ENCODE data around the gene OTULIN.

The OTULIN gene

GRCh38 chr5:14724633-14725032, 60.1 kb downstream of the OTULIN start:
- Histone ChIP-seq H3K4me3 (ENCODE audit: low read length) (no peak overlapping the region), H3K9me3 (ENCODE audit: control insufficient read depth, insufficient read depth, low read length) (no peaks in the 10 kb centered on the region), H3K9me2 (replicated peaks; ENCODE audit: control insufficient read depth, low read length) (no peaks in the 10 kb centered on the region), H3K27ac (ENCODE audit: low read depth, low read length) (no peak overlapping the region), H3K4me1 (ENCODE audit: control insufficient read depth, low read length) (peaks cover 3% of the 10 kb centered on the region; the same call in 1 of the 2 replicates), H4K20me1 (ENCODE audit: control insufficient read depth, insufficient read depth, low read depth, low read length) (no peaks in the 10 kb centered on the region), H3K79me2 (ENCODE audit: control insufficient read depth, low read length) (no peaks in the 10 kb centered on the region), H3F3A (ENCODE audit: control insufficient read depth, insufficient read depth) (no peaks in the 10 kb centered on the region), H3K27me3 (ENCODE audit: control insufficient read depth, low read length) (no peaks in the 10 kb centered on the region), H3K4me2 (ENCODE audit: low read length) (no peak overlapping the region), H3K36me3 (ENCODE audit: control insufficient read depth, low read length) (peaks cover 15% of the 10 kb centered on the region; the same call in 1 of the 2 replicates)
- TF ChIP-seq EZH2phosphoT487 (IDR thresholded peaks at IDR 0.05; ENCODE audit: borderline replicate concordance, low read length) (no peak), CTCF (IDR thresholded peaks at IDR 0.05; ENCODE audit: low read depth, low read length, poor library complexity, severe bottlenecking) (no peak)

GRCh38 chr5:14726066-14726838, 61.7 kb downstream of the OTULIN start:
- TF ChIP-seq CTCF (IDR thresholded peaks at IDR 0.05; ENCODE audit: low read depth, low read length, poor library complexity, severe bottlenecking) (no peak), EZH2phosphoT487 (IDR thresholded peaks at IDR 0.05; ENCODE audit: borderline replicate concordance, low read length) (no peak)
- peaks cover 12% of the 10 kb centered on the region; the same call in 1 of the 2 replicates for H3K36me3 ChIP-seq (ENCODE audit: control insufficient read depth, low read length)
- peaks cover 3% of the 10 kb centered on the region; the same call in 1 of the 2 replicates for H3K4me1 ChIP-seq (ENCODE audit: control insufficient read depth, low read length)
- no peaks in the 10 kb centered on the region for H3F3A ChIP-seq (ENCODE audit: control insufficient read depth, insufficient read depth)
- H3K79me2 ChIP-seq (ENCODE audit: control insufficient read depth, low read length) = no peaks in the 10 kb centered on the region
- no peak overlapping the region for H3K4me3 ChIP-seq (ENCODE audit: low read length)
- H4K20me1 ChIP-seq (ENCODE audit: control insufficient read depth, insufficient read depth, low read depth, low read length) = no peaks in the 10 kb centered on the region
- no peak overlapping the region for H3K4me2 ChIP-seq (ENCODE audit: low read length)
- H3K27me3 ChIP-seq (ENCODE audit: control insufficient read depth, low read length) = no peaks in the 10 kb centered on the region
- no peaks in the 10 kb centered on the region for H3K9me3 ChIP-seq (ENCODE audit: control insufficient read depth, insufficient read depth, low read length)
- no peaks in the 10 kb centered on the region for H3K9me2 ChIP-seq (replicated peaks; ENCODE audit: control insufficient read depth, low read length)
- H3K27ac ChIP-seq (ENCODE audit: low read depth, low read length) = no peak overlapping the region

GRCh38 chr5:14727428-14727865, 62.9 kb downstream of the OTULIN start:
- peaks cover 3% of the 10 kb centered on the region; the same call in 1 of the 2 replicates for H3K4me1 ChIP-seq (ENCODE audit: control insufficient read depth, low read length)
- H3F3A ChIP-seq (ENCODE audit: control insufficient read depth, insufficient read depth) = no peaks in the 10 kb centered on the region
- no peaks in the 10 kb centered on the region for H3K9me3 ChIP-seq (ENCODE audit: control insufficient read depth, insufficient read depth, low read length)
- H3K36me3 ChIP-seq (ENCODE audit: control insufficient read depth, low read length) = peaks cover 12% of the 10 kb centered on the region; the same call in 1 of the 2 replicates
- no peak overlapping the region for H3K4me3 ChIP-seq (ENCODE audit: low read length)
- no peak for TF ChIP-seq EZH2phosphoT487 (IDR thresholded peaks at IDR 0.05; ENCODE audit: borderline replicate concordance, low read length)
- peak; percentile 97 for TF ChIP-seq CTCF (IDR thresholded peaks at IDR 0.05; ENCODE audit: low read depth, low read length, poor library complexity, severe bottlenecking)
- H3K27ac ChIP-seq (ENCODE audit: low read depth, low read length) = no peak overlapping the region
- H3K27me3 ChIP-seq (ENCODE audit: control insufficient read depth, low read length) = no peaks in the 10 kb centered on the region
- no peaks in the 10 kb centered on the region for H3K9me2 ChIP-seq (replicated peaks; ENCODE audit: control insufficient read depth, low read length)
- no peaks in the 10 kb centered on the region for H4K20me1 ChIP-seq (ENCODE audit: control insufficient read depth, insufficient read depth, low read depth, low read length)
- no peaks in the 10 kb centered on the region for H3K79me2 ChIP-seq (ENCODE audit: control insufficient read depth, low read length)
- no peak overlapping the region for H3K4me2 ChIP-seq (ENCODE audit: low read length)

All from DOHH2 (cell line).